ENCODE measurements around the gene KIT.
"Not testable (repeated sequence)": the region's sequence is repeated elsewhere in the genome, so short reads cannot be mapped to it uniquely, and the experiment has no call there.

The KIT gene

DNA sequence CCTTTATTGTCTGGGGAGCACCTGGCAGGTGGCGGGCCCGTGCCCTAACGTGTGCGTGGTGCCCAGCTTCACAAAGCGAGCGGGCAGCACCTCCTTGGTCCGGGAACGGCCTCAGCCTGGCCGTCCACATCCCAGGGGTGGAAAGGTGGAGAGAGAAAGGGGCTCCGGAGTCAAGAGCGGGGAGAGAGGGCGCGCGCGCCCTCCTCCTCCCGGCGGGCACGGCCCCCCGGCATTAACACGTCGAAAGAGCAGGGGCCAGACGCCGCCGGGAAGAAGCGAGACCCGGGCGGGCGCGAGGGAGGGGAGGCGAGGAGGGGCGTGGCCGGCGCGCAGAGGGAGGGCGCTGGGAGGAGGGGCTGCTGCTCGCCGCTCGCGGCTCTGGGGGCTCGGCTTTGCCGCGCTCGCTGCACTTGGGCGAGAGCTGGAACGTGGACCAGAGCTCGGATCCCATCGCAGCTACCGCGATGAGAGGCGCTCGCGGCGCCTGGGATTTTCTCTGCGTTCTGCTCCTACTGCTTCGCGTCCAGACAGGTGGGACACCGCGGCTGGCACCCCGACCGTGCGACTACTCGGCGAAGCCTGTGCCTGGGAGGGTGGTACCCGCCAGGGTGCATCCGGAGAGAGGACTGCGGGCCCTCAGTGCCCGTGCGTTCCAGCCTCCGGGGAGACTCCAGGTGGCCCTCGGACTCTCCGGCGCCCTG lies at the start of gene KIT:
Gene KIT, plus strand, starts transcription at position 407 of the 701 bp plus-strand sequence. Its CDS starts 58 bp downstream, at position 465.
- DNase-seq, result peak; percentile 82

DNA sequence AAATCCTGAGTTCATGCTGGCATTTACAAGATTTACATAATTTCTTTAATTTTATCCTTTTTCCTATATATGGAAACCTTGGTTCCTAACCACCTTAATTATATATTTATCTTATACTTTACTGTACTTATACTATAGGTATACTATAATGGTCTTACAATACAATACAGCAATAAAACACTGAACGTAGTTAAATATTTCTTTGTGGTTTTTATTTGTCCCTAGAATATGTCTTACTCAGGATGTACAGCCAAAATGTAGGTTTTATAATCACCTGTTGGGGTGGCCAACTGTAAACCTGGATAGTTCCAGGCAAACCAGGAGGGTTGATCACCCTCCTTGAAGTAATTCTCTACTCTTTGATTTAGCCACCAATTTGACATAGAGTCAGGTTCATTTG lies 48.4 kb upstream of the KIT start:
- no peak for DNase-seq

DNA sequence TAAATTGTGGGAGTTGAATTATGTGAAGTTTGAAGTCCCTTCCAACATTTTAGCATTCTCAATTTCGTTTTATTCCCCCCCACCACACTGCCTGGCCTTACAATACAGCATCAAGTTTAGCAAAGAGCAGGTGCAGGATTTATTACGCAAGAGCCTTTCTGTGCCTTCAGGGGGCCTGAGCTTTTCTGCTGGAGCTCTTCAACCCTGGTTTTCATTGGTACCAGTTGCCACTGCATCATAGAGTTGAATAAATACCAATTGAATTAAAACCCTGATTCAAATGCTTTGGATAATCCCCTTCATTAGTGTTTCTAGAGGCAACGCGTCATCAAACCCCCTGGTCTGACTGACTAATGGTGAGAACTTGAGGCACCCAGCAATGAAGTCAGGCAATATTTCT lies 43.6 kb upstream of the KIT start:
- DNase-seq, result no peak

DNA sequence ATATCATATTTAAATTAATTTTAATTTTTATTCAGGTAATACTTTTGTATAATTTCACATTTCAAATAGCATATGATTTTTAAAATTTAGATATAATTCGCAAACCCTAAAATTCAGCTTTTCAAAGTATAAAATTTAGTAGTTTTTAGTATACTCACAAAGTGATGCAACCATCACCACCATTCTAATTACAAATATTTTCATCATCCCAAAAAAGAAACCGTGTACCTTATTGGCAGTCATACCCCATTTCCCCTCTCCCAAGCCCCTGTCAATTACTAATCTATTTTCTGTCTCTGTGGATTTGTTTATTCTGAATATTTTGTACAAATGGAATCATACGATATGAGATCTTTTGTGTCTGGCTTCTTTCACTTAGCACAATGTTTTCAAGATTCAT lies 37.0 kb upstream of the KIT start:
- DNase-seq, result no peak

DNA sequence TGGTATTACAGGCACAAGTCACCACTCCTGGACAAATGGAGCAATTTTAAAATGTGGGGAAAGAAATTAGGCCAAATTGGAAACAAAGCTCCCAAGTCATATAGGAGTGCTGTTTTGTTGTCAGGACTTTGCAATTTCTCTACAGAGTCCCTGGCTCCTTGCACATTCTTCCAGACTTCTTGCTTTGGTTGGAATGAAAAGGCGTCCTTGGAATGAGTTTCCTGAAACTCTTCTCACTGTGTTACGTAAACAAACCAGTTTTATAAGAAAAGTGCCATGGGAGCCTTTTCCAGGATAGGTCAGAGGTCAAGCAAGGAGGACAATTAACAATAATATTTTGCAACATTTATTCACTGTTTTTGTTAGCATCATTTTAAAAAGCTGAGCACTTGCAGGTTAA lies 32.4 kb upstream of the KIT start:
- DNase-seq, result no peak

DNA sequence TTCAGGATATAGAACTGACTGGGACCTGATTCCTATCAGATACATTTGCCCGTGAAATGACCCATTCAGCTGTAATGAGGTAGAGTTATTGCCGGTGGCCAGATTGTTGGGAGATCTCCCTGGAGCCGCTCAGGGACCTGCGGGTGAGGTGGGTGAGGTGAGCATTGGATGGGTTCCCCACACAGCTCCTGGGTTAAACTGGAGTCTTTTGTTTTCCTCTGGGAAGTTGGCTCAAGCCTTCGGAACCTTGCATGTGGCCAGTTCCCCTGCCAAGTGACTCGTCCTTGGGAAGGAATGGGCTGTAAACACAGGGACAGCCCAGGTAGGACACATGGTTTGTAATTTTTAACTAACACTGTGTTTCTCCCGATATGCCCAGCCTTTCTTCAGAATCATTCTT lies 31.6 kb upstream of the KIT start:
- no peak for DNase-seq

DNA sequence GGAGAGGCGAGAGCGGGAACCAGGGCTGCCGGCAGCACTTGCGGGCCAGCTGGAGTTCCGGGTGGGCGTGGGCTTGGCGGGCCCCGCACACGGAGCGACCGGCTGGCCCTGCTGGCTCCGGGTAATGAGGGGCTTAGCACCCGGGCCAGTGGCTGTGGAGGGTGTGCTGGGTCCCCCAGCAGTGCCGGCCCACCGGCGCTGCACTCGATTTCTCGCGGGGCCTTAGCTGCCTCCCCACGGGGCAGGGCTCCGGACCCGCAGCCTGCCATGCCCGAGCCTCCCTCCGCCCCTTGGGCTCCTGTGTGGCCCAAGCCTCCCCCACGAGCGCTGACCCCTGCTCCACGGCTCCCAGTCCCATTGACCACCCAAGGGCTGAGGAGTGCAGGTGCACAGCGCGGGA lies 25.2 kb upstream of the KIT start:
- DNase-seq, result no peak

DNA sequence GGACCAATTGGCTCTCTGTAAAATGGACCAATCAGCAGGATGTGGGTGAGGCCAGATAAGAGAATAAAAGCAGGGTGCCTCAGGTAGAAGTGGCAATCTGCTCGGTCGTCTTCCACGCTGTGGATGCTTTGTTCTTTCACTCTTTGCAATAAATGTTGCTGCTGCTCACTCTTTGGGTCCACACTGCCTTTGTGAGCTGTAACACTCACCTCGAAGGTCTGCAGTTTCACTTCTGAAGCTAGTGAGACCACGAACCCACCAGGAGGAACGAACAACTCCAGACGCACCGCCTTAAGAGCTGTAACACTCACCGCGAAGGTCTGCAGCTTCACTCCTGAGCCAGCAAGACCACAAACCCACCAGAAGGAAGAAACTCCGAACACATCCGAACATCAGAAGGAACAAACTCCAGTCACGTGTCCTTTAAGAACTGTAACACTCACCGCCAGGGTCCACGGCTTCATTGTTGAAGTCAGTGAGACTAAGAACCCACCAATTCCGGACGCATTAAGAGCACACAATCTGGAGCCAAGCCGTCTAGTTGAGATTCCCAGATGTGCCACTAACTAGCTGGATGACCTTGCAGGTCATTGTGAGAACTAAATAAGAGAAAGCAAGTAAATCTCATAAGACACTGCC lies 24.5 kb upstream of the KIT start:
- DNase-seq, result not testable (repeated sequence)

DNA sequence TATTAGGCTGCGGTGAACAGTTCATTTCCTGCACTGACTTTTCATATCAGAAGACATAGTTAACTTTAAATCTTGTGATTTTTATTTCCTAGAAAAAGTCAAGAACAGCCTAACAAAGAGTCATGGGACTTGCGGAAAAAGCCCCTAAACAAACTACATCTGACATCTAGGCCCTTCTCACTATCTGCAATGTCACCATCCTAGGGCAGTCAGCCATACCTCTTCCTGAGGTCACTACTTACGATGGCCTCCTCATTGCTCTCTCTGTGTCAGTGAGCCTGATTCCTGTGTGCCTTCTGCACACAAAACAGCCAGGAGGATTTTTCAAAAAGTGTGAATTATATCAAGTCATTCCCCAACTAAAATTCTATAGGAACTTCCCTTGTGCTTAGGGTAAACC lies 22.4 kb upstream of the KIT start:
- no peak for DNase-seq

DNA sequence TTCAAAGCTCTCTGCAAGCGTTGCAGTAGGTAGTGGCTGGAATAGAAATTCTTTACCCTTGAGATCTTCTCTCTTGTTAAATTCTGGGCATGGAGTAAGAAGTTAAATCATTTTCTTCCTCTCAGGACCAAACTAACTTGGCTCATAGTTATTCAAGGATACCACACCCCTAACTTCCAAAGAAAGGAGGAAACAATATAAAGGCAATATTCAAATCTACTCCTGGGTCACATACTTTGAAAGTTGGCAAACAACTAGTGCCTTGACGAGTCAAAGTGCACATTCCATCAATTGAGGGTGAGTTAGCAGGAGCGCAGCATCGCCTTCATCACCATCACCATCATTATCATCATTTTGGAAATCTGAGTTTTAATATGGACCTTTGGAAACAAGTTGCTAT lies 20.4 kb upstream of the KIT start:
- DNase-seq, result no peak

DNA sequence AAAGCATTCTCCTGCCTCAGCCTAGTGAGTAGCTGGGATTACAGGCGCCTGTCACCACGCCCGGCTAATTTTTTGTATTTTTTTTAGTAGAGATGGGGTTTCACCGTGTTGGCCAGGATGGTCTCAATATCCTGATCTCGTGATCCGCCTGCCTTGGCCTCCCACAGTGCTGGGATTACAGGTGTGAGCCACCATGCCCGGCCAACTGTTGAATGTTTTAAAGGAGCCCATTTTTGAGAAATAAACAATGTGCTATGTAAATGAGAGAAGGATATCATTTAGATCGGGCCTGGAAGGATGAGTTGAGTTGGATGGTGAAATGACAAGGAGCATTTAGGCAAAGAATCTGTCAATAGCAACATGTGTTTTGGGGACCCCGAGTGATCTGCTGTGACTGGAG lies 16.7 kb upstream of the KIT start:
- DNase-seq, result not testable (repeated sequence)

DNA sequence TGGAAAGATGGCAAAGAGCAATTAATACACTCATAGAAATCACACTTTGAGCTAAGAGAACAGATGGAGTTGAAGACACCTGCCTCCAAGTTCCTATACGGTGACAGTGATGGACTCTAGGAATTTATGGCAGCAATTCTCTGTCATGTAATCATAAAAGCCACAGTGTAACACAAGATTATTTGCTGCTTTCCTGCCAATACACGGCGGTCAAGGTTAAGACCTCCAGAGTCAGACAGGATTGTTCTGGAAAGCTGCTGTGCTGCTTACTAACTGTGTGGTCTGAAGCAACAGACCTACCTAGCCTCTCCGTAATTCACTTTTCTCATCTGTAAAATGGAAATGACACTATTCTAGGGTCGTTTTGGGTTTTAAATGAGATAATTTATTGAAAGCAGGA lies 14.6 kb upstream of the KIT start:
- no peak for DNase-seq

DNA sequence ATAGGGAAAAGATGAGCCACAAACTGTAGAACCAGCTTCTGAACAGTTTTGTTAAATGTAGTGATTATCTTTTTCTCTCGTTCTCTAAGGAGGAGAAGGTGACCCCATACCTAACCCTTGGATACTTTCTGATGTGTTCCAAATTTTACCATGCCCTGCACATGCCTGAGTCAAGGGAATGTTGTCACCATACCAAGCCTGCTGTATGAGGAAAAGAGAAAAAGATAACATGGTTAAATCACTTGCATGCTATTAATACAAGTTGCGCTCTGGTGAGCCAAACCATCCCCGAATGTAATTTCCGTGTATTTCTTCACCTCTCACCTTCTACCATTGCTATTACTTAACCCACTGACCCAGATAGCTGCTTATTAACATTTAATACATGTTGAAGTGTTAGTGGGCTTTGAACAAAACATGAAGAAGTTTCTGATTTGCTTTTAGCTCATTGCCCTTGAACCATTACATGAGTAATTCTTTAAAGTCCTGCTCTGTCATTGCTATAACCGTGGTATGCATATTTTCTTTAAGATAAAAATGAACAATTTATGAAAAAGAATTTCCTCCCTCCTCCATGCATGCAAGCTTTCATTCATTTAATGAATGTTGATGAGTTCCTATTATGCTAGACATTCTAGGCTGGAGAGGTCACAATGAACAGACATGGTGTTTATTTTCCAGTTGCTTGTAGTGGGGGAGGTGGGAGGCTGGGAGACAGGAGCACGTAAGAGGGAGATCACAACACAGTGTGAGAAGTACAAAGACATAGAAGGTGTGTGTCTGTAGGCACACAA lies 13.6 kb upstream of the KIT start:
- no peak for DNase-seq

DNA sequence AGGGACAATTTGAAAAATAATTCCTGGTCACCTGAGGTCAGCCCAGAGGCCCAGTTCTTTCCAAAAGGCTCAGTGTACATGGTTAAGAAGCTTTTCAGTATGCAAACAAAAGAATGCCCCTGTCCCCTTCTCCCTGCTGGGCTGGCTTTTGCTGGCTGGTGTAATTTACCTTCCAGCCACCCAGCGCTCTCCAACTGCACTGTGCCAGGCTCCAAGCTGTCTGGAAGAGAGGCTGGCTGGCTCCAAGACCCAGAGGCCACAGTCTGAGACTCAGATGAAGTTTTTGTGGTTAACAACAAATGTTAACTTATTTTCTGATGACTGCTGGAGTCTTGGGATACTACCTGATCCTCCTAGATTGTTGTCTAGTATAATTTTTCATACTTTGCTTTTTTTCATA lies 11.9 kb upstream of the KIT start:
- DNase-seq, result no peak

DNA sequence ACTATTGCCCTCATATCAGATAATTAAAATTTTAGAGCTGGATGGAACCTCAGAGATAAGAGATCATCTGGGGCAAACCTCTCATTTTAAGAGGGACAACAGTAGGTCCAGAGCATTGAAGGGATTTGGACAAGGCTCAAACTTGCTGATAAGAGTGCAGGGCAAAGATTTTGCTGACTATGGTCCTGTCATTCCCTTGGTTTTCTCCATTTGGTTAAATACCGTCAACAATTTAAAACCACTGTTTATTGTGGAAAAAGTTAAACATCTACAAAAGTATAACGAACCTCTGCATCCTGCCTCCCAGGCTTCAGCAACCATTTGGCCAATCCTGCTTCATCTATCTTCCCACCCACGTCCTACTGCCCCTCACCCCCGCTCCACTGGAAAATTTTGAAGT lies 10.7 kb upstream of the KIT start:
- no peak for DNase-seq

DNA sequence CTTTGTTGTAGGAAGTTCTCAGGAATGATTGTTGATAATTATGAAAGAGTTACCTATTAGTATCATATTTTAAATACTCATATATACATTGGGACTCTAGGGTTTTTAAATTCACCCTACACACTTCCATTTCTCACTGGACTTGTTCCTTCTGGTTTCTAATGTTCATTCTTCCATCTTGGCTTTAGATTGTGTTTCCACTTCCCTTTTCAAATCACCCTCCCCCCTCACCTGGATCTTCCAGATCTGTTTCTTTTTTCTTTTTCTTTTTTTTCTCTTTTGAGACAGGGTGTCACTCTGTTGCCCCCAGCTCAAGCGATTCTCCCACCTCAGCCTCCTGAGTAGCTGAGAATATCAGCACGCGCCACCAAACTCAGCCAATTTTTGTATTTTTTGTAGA lies 6.7 kb upstream of the KIT start:
- no peak for DNase-seq

DNA sequence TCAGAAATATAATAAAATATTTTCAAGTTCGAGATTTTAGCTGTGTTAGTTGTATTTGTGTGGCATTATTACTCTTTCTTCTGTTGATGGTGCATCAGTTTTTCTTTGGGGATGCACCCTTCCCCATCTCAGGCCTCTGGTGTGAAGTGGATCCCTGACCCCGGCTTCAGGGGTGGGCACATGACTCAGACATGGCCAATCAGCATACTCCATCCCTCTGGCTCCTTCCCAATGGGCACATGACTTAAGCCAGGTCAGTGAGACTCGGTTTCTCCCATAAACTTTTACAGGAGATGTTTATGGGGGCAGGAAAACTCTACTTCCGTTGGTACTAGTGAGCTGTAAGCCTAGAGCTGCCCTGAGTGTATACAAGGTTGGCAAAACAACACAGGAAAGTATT lies 3.0 kb upstream of the KIT start:
- DNase-seq, result no peak

DNA sequence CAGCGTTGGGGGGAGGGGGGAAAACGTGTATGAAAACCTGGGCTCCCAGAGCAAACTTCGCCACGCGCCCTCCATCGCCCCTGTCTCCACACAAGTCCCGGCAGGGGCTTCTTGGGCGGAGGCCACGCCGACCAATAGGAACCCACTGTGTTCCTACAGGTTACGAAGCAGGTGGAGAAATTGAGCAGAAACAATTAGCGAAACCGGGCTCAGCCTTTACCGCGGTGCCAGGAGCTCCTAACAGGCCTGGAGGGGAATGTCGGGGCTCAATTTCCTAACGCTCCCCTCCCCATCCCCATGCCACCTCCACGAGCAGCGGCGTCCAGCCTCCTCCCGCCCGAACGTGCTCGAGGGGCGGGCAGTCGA lies 589 bp upstream of the KIT start:
- DNase-seq, result peak; percentile 57

DNA sequence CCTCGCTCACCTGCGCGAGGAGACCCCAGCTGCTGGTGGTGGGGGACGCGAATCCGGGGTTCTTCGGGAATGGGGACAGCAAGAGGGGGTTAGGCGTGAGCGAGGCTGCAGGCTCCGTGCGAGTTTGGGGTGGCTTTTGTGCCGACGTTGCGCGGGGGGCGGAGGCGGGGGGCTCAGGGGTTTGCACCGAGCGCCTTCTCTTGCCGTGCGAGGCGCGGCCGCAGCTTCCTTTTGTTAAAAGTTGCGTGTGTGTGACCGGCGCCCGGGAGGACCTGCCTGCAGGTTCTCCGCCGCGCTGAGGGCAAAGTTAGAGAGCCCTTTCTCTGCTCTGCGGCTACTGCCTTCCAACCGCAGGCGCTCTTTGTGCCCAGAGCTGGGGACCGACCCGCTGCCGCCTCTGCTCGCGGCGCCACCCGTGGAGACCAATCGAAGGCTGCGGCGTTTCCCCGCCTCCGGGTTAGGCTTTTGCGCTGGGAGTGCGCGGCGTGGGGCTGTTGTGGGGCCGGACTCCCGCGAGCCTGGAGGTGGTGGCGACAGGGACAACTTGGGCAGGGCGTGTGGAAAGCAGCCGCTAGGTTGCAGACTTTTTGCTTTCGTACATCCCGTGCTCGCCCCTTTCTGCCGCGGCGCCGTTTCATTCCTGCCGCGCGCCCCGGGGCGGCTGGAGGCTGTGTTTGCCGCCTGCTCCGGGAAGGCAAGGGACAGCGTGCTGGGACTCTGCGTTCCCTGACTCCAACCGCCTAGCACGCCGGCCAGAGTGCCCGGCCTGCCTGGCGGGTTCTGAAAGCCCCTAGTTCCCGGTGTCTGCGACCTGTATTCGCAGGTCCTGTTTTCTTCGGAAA lies 716 bp downstream of the KIT start:
- DNase-seq, result peak; percentile 62

DNA sequence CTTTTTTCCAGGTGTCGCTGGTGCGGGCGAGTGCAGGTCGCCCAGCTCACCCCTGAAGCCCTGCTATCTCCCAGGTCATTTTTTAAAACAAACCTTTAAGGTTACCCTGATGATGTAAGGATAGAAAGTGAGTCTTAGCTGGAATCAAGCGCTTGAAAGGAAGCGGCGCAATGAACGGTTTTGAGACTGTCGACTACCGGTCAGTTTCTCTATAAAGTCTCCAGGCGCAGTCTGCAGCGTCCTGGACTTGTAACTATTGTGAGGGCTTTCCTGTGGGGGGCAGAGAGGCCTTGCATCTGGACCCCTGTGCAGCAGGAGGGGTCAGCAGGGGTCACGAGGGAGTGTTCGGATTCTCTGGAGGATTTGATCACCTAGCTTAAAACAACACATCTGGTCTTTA lies 1.6 kb downstream of the KIT start:
- peak; percentile 36 for DNase-seq

DNA sequence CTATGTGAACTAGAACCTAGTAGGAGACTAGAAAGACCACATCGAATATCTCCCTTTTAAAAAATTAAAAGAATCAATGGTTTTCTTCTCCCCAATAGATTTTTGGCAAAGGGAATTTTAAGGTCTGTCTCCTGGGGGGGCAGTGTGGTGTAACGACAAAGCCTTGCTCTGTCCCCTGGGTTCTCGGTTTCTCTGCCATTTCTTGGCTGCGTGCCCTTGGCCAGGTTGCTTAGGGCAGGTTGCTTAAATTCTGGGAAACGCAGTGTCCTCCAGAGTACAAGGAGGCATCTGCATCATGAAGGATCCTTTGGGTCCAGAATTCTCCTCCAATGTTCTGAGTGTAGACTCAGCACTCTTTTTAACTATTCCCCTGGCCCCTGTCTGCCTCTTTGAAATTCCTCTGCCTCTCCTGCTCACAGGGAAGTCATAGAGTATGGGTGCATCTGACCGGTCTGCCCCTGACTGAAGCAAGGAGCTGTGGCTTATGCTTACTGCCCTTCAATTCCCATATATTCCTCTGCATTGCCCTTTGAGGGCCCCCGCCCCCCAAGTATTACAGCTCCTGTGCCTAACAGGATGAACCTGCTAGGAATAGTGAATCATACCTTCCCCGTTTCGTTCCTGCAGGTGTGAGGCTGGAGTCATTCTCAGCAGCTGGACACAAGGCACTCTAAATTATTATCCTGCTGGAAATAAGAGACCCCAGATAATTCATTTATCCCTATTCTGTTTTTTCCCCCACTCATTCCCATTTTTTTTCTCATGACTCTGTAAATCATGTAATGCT lies 2.2 kb downstream of the KIT start:
- DNase-seq, result peak; percentile 36

DNA sequence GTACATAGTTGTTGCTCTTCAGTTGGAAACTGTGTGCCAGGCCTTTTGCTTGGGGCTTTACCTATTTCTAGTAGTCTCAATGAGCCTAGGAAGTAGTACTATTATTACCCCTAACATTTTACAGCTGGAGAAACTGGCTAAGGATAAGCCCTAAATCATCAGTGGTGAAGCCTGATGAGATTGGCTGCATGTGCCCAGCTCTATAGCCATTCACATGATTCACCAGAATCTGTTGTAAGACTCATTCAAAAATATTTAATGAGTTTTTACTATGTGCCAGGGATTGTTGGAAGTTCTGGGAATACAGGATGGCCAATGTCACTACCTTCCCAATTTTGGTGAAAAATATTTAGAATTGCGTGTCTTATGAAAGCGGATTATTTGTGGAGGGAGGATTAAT lies 2.8 kb downstream of the KIT start:
- no peak for DNase-seq

DNA sequence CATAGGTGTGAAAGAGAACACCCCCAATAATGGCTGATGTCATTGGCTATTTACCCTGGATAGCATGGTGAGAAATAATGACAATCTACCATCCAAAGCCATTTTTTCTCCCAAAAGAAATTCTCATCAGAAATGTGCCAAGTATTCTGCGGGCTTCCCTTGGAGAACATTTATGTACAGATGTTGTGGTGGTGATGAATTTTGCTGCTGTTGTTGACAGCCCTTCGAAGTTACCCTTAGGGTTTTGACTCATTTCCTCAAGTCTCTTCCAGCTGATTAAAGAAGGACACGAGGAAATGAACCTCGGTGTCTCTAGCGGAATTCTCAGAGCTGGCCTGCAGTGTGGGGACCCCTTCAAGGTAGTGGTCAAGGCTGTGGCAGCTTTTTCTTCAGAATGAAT lies 3.4 kb downstream of the KIT start:
- DNase-seq, result no peak

All from NCI-H1092 treated with DMSO at 0.1 percent for 48 hours (cell line).